Subcutaneous adipose tissue (tissue), 4 donors: ENCODE measurements around the gene NAP1L1. TPM values are rescaled to one million over a fixed set of nuclear protein-coding genes. Genes with fewer than 3 reads are reported as not detected.

Experiments
- total RNA-seq, 4 donors: library from RNA; depleted of rRNA; stranded (reverse); fragments of >200 nt; gene quantifications; one replicate each; pipeline ENCODE4 v1.1.0, GENCODE V29; 2016
- TF ChIP-seq, protein P1 (sequence below): fragments of 450-650 bp; IDR thresholded peaks from one replicate; pipeline ENCODE4 v1.5.1; 2016; ENCODE audit warnings: low read depth, mild to moderate bottlenecking, control low read depth, antibody characterized with exemption, moderate library complexity

NAP1L1 gene
- total RNA-seq, 4 donors from 2014 or later = 434 to 738 (median 574) TPM

DNA sequence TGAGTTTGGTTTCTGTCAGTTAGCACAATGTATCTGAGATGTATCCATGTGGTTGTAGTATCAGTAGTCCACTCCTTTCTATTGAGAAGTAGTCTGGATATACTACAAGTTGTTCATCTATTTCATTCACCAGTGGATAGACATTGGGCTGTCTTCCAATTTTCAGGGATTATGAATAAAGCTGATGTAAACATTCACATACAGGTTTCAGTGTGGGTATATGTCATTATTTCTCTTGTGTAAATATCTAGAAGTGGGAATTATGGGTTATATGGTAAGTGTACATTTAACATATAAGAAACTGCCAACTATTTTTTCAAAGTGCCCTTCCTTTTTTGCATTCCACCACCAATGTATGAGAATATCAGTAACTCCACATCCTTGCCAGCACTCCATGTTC, 88.8 kb downstream of the NAP1L1 start:
- TF ChIP-seq, protein P1, sequence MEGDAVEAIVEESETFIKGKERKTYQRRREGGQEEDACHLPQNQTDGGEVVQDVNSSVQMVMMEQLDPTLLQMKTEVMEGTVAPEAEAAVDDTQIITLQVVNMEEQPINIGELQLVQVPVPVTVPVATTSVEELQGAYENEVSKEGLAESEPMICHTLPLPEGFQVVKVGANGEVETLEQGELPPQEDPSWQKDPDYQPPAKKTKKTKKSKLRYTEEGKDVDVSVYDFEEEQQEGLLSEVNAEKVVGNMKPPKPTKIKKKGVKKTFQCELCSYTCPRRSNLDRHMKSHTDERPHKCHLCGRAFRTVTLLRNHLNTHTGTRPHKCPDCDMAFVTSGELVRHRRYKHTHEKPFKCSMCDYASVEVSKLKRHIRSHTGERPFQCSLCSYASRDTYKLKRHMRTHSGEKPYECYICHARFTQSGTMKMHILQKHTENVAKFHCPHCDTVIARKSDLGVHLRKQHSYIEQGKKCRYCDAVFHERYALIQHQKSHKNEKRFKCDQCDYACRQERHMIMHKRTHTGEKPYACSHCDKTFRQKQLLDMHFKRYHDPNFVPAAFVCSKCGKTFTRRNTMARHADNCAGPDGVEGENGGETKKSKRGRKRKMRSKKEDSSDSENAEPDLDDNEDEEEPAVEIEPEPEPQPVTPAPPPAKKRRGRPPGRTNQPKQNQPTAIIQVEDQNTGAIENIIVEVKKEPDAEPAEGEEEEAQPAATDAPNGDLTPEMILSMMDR = no peak

DNA sequence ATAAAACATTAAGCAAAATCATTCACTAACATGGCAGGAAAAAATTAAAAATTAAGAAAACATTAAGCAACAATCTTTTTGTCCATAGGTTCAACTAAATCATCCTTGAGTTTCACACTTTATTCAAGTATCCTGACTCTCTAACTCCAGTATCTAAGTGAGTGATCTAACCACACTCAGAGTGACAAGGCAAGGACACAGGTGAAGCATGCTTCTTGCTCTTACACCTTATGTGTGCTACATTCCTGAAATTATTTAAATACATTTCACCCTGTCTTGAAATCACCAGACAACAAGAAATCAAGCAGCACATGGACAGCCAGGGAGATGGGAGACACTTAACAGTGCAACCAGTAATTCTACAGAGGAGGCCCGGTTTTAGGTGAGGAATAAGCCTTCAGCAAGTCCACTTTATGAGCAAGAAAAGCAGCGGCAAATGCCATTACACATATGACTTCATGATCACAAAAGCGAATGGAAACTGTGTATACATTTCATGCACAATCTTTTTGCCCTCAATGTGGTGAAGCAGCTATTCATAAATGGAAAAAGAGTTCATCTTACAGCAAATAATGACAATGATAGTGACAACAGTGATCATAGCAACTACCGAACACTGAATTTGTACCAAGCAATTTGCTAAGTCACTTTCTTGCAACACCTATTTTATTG, 90.3 kb downstream of the NAP1L1 start:
- TF ChIP-seq, protein P1 = no peak

DNA sequence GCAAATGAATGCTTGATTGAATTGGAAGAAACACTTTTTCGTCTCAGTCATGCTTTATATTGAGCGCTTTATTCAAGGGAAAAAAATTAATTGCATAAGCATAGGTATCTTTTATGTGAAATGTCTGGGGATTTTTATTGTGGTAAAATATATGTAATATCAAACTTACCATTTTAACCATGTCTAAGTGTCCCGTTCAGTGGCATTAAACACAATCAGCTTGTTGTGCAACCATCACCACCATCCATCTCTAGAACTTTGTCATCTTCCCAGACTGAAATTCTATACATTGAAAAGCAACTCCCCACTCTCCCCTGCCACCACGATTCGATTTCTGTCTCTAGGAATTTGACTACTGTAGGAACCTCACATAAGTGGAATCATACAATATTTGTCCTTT, 92.7 kb downstream of the NAP1L1 start:
- TF ChIP-seq, protein P1 = no peak

DNA sequence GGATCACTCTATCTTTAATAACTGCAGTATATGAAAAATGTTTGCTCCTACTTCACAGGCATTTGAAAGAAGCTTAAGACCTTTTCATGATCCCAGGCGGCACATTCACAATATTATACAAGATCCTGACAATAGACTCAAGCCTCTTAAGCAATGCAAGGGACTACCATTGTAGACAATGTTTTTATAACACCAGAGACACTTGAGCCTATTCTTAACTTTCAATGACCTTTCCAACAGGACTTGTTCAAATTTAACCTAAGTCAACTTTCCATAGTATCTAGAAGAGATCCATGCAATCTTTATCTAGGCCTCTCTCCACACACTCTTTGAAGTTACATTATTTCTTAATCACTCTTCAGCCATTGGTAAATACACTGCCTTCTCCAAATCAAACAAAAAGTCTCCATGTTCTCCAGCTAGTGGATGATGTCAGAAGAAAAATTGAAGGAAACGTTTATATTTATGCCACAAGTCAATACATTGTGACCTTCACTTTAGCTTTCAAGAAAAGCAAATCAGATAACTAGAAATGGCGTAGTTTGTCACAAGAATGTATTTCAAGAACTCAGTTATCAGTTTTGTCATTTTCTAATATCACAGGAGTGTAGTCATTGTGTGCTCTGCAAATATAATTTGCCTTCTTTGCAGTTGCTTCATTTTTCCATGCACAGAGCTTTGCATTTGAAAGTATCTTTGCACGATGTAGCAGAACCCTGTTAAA, 94.1 kb downstream of the NAP1L1 start:
- TF ChIP-seq, protein P1 = no peak

Other genes starting within 250 kb of the NAP1L1 start
- 10 to 100 TPM in 3 of 4 donors, 1 to 10 TPM in 1; 9.0 to 41.6 (median 19.9) TPM for gene PHLDA1, start 52.9 kb downstream of the NAP1L1 start, total RNA-seq